NCI-H1048 (cell line): Measurements from ENCODE around the gene UPF1.
A peak's percentile ranks its signal among the peaks of the same experiment; 100 is the strongest.

Experiments
- DNase-seq: peaks from one replicate; lab custom pipeline; 2025; lab: John Stamatoyannopoulos, UW

The UPF1 gene

GRCh38 chr19:18831524-18832305 lies at the start of gene UPF1:
UPF1 (plus strand) TSS chr19:18831959; CDS start chr19:18832210, 251 bp downstream.
- peak; percentile 89 for DNase-seq

- no peak for DNase-seq
Observed at GRCh38 chr19:18782559-18783225, 49.1 kb upstream of the UPF1 start.

DNA sequence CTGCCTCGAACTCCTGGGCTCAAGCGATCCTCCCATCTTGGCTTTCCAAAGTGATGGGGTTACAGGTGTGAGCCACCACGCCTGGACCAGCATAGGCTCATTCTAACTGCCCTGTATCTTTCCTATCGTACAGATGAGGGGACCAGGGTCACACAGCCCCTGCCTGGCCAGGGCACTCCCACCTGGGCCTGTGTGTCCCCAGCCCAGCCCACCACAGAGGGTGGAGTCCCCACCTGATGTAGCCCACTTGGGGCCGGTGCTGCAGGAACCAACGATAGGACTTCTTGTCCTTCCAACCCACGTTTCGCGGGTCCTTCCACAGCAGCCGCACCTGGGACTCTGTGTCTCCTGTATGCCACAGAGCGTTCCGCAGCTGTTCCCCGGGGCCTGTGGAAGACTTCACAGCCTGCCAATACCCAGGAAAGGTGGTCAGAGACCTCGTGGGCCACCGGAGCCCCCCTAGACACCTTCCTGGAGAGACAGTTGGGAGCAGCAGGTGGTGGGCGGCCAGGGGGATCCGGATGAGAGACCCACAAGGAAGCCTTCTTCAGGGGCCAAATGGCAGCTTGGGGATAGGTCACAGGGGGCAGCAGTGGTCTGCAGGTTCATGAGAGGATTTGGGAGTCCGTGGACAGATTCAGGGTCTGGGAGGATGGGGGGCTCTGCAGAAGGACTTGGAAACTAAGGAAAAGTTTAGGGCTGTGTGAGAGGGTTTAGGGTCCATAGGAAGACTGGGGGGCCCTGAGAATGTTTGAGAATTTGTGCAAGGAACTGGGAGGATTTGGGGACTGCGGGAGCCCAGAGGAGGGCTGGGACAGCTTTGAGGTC lies 47.6 kb upstream of the UPF1 start:
- no peak for DNase-seq

- no peak for DNase-seq
Observed at GRCh38 chr19:18784786-18785120, 47.0 kb upstream of the UPF1 start.

GRCh38 chr19:18785179-18786124 lies 46.3 kb upstream of the UPF1 start:
- peak; percentile 42 for DNase-seq

DNA sequence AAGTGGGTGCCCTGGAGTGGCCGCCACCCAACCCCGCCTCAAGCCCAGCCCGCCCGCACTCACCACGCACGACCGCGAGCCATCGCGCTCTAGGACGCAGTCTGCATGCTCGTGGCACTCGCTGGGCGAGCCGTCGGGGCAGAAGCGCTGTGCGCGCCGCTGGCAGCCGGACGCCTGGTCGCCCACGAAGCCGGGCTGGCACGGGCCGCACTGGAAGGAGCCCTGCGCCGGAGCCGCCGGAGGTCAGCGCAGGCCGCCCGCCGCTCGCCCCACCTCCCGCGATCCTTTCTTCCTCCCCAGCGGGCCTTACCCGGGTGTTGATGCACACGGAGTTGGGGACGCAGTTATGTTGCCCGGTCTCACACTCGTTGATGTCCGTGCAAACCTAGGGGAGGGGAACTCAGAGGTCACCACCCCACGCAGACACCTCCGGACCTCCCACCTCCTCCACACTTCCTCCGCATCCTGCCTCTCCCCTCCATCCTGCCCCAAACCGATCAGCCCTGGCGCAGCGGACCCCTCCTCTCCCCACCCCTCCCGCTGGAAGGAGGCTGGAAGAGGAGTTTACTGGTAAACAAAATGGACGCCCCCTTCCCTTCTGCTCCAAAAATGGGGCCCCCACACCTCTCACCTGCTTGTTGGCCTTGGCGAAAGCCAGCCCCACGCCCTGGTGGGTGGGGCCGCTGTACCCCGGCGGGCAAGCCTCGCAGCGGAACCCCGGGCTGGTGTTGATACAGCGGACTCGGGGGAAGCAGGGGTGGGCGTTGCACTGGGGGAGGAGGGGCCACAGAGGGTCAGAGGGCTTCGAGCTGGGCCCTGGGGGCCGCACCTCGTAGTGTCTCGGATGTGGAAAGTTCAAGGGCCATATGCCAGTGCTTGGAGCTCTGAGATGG lies 43.0 kb upstream of the UPF1 start:
- no peak for DNase-seq

DNA sequence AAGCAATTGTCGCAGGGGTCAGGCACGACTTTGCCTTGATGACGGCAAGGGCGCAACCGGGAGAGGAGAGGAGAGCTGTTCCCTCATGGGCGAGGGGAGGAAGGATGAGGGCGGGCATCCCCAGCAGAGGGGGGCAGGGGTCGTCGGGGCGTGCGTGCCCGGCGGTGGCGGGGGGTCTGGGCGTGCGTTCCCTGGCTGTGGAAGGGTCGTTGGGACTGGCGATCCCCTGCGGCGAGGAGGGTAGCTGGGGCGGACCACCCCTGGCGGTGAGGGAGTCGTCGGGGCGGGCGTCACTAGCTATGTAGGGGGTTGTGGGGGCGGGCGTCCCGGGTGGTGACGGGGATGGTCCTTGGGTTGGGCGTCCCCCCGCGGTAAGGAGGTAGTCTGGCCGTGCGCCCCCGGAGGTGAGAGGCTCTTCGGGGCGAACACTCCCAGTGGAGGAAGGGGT lies 42.3 kb upstream of the UPF1 start:
- DNase-seq: no peak

DNA sequence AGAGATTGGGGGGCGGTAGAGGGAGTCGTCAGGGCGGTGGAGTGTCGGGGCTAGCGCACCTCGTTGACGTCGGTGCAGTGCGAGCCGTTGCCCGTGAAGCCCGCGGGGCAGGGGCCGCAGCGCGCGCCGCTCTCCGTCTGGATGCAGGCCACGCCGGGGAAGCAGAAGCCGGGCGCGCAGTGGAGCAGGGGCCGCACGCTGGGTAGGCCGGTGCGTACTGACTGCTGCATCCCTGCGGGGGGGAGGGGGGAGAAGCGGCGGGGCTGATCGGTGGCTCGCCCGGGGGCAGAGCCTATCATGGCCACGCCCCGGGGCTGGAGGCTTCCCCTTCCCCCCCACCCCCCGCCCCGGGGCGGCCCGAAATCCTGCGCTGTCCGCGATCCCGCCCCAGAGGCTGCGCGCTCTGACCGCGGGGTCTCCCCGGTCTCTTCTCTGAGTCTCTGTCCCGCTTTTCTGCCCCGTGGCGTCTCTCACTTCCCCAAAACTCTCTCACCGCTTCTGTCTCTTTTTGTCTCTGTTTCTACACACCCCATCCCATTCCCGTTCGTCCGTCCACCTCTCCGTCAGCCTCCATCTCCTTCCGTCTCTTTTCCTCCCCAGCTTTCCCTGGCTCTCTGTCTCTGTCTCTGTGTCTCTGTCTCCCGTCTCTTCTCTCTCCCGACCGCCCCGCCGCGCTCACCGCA lies 41.7 kb upstream of the UPF1 start:
- DNase-seq: no peak

DNA sequence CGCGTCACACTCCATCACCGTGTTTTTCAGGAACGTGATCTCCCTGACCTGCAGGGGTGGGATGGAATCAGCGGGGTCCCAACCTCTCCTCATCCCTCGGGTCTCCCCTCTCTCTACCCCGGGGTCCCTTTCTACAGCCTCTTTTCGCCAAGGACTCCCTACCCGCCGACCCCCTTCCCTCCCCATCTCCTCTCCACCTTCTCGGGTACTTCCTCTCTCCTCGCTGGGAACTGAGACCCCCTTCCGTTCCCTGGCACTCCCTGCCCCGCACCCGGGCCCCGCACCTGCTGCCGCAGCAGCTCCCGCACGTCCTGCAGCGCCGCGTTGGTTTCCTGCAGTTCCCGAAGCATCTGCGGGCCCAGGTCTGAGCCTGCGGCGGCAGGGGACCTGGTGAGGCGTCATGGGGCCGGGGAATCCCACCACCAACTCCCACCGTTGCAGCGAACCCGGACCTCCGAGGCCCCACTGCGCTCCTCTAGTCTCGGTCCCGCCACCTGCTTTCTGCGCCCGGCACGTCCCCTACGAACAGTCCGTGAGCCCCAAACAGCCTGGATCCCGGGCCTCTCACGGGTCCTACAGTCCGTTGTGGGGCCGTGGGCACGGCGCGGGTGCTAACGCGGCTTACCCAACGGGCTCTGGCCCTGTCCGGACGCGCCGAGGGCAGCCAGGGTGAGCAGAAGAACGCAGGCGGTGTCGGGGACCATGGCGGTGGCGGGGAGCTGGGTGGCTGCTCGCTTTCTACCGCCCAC lies 41.0 kb upstream of the UPF1 start, which contains the start of gene COMP:
Gene COMP, minus strand, starts transcription at position 740 of the 749 bp plus-strand sequence. Its CDS starts 36 bp downstream, at position 704.
- DNase-seq: no peak

DNA sequence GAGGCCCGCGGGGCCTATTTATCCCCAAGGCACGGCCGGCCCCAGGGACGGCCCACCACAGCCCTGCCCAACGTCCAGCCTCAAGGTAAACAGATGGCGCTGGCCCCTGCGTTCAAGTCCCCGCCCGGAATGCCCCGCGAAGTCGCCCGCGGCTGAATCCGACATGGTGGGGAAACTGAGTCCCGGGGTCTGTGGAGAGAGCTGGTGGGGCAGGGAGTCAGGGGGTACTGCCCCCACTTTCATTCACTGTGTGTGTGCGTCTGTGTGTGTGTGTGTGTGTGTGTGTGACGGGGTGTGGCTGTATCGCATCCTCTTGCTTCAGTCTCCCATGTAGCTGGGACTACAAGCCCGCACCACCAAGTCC lies 40.5 kb upstream of the UPF1 start:
- DNase-seq: no peak

DNA sequence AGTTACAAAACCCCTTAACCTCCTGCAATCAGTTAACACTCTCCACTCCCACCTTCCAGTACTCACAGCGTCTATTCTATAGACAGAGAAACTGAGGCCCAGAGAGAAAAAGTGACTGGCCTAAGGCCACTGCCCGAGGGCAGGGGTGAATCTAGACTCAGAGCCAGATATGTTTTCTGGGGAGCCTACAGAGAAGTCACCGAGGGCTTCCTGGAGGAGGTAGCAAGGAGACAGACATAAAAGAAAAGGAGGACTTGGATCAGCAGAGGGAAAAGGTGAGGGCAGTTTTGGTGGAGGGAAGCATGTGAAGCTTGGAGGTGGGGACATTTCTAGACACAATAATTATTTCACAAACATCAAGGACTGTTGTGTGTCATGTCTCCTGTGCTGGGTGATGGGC lies 39.1 kb upstream of the UPF1 start:
- DNase-seq: no peak

GRCh38 chr19:18793144-18794028 lies 38.4 kb upstream of the UPF1 start:
- DNase-seq: no peak

- no peak for DNase-seq
Observed at GRCh38 chr19:18794029-18794313, 37.8 kb upstream of the UPF1 start.

- no peak for DNase-seq
Observed at GRCh38 chr19:18794692-18795091, 37.1 kb upstream of the UPF1 start.

GRCh38 chr19:18795540-18795939 lies 36.2 kb upstream of the UPF1 start:
- no peak for DNase-seq

GRCh38 chr19:18796239-18796638 lies 35.5 kb upstream of the UPF1 start:
- DNase-seq: no peak

- no peak for DNase-seq
Observed at GRCh38 chr19:18798384-18799352, 33.1 kb upstream of the UPF1 start.
